GM19395 (cell line): ENCODE data around the gene LCTL.

Experiments used
- ATAC-seq: cut with Tn5 transposase; IDR thresholded peaks from one replicate; pipeline ENCODE4 v1.9.1; 2021; ENCODE audit warnings: mild to moderate bottlenecking, moderate library complexity; ENCODE audit not compliant: unreplicated experiment

The LCTL gene

GRCh38 chr15:66567897-66568296 lies 2.1 kb upstream of the LCTL start:
- no peak for ATAC-seq

DNA sequence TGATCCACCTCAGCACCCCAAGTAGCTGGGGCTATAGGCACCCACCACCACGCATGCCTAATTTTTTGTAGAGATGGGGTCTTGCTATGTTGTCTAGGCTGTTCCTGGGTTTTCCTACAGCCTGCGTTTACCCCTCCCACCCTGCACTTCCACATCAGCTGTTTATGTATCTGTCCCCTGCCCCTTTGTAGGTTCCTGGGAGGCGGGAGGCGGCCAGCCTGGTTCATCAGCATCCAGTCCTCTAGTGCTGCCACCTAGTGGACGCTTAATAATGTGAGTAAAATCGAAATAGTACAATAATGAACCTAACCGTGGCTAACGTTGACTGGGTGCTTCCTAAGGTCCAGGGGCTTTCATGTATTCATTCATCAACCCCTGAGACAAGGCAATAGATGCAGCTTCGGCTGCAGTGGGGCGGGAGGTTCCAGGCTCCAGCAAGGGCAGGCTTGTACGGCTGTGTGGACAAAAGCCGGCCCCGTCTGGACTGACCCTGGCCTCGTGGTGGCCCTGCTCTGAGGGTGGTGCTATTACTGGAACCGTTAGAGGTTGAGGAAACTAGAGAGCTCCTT lies 1.2 kb upstream of the LCTL start:
- ATAC-seq = no peak

GRCh38 chr15:66565141-66565641 lies 607 bp downstream of the LCTL start:
- ATAC-seq = no peak

- ATAC-seq = no peak
Measured at GRCh38 chr15:66564136-66565041, 1.4 kb downstream of the LCTL start.

- ATAC-seq = no peak
Measured at GRCh38 chr15:66563566-66564110, 2.2 kb downstream of the LCTL start.

DNA sequence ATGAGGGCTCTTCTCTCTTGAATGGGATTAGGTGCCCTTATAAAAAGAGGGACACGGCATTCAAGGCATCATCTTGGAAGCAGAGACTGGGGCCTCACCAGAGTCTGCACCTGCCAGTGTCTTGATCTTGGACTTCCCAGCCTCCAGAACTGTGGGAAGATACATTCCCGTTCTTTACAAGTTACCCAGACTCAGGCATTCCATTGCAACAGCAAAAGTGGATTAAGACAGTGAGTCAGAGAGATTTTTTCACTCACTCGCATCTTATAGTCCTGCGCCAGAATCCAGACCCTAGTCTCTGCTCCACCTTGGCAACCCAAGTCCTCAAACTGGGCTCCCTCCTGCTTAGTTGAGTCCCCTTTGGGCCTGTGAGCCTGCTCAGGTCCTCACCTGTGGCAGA lies 2.7 kb downstream of the LCTL start:
- no peak for ATAC-seq

DNA sequence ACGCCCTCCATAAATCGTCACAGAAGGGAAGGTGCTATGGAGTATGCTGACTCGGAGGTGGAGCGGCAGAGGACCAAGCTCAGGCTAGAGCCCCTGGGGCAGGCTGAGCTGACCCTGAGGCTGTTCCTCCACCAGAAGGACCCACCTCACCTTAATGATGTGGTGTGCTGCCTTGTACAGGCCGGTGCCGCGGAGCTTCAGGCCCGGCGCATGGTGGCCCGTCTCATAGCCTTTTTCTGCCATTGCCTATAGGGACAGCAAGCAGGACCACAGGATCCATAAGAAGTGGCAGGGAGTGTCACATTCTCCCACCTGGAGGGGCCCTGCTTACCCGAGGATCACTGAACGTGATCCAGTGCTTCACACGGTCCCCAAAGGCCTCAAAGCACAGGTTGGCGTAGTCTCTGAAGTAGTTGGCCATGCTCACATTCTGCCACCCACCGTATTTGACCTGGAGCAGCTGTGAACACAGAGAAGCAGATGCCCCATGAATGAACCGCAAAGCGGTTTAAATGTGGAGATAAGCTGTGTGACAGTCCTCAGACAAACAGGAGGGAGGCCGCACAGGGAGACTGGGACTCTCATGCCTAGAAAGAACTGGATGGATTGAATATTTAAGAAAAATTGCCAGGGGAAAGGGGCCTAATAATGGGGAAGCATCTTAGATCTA lies 4.8 kb downstream of the LCTL start:
- ATAC-seq = no peak

DNA sequence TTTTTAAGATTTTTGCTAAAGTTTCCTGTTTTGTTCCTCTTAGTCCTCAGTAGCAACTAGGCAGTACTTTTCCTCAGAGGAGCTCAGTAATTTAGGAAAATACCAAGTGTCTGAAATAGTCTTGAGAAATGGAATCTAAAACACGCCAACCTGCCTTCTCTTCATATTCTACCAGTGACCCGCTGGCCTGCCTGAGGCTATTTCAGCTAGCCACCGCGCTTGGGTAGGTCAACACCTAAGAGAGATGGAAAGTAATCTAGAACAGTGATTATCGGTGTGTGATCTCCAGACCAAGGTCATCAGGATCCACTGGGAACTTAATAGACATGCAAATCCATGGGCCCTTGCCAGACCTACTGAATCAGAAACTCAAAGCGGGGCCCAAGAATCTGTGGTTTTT lies 7.5 kb downstream of the LCTL start:
- no peak for ATAC-seq

- no peak for ATAC-seq
Measured at GRCh38 chr15:66555685-66556084, 10.1 kb downstream of the LCTL start.

- no peak for ATAC-seq
Measured at GRCh38 chr15:66545255-66545654, 20.5 kb downstream of the LCTL start.

GRCh38 chr15:66542896-66543295 lies 22.9 kb downstream of the LCTL start:
- no peak for ATAC-seq

DNA sequence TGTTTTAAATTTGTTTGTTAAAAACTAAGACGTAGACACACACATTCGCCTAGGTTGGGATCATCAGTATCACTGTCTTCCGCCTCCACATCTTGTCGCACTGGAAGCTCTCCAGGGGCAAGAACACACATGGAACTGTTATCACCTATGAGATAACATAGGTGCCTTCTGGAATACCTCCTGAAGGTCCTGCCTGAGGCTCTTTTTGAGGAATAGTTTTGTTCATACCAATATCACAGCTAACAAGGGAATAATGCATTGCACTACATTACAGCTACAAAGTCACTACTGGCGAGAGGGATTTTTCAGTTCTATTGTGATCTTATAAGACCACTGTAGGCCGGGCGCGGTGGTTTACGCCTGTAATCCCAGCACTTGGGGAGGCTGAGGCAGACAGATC lies 30.7 kb downstream of the LCTL start:
- ATAC-seq = no peak

DNA sequence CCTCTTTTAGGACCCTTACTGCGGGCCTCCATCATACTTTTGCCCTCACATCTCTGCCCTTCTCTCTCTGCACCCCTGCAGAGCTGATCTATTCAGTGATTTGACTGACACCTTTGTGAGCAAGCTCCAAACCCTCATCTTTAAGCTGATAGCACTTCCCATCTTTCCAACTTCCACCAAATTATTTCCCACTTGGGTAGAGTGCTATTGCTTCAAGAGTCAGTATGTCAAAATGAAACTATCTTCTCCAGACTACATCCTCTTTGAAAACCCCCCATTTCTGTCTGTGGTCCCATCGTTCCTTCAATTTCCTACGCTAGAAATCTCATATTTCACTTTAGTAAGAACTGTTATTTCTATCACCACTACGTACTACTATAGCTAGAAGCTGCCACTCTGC lies 41.0 kb downstream of the LCTL start:
- ATAC-seq = no peak

- no peak for ATAC-seq
Measured at GRCh38 chr15:66523926-66524325, 41.9 kb downstream of the LCTL start.

DNA sequence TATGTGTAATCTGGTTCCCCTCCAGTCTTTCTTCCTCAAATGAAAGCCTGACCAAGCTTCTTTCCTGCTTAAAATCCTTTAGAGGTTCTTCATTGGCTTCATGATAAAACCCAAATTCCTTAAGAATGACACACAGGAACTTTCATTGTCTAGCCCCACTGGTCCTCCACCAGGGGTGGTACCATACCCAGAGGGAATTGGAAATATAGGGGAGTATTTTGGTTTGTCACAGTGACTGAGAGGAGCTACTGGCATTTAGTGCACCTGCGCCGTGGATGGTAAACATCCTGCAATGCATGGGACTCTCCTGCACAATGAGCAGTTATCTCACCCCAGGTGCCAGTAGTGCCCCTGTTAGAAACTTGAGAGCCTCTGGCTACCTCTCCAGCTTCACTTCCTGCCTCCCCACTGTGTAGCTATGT lies 49.9 kb downstream of the LCTL start:
- no peak for ATAC-seq

DNA sequence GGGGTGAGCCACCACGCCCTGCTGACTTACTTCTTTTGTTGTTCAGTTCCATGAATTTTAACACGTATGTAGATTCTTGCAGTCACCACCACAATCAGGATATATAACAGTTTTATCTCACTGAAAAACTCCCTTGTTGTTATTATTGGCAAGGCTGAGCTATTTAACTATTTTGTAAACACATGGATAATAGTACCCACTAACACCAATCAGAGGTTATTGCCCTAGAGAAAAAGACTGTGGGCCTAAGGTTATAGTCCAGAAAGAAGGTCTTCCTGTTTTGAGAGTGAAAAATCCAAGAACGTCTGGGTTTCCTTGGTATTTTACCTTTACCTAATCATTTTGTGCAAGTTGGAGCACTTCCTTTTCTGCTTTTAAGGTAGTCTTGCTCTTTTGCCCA lies 51.2 kb downstream of the LCTL start:
- no peak for ATAC-seq

GRCh38 chr15:66508293-66508883 lies 57.4 kb downstream of the LCTL start:
- ATAC-seq = no peak

GRCh38 chr15:66505818-66506217 lies 60.0 kb downstream of the LCTL start:
- ATAC-seq = no peak

DNA sequence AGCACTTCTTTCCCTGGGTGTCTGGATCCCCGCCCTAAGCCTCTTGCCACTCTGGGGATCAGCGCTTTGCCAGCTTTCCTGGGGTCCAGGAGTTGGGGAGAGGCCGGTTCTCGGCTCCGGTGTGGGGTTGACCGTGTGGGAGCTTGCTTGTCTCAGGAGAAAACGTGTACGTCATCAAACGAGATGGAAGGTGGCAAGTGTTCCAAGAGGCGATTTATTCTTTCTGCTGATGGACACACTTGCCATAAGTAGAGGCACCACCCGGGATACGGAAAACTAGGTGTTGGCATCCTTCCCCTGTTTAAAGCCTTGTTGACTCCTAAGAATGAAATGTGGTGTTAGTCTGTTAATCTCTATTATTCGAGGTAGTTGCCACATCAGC lies 60.4 kb downstream of the LCTL start:
- no peak for ATAC-seq

GRCh38 chr15:66504563-66505429 lies 61.0 kb downstream of the LCTL start, which contains the start of the genes RPL4 and ZWILCH:
TSS of gene RPL4 (minus strand) at chr15:66504855. CDS start at chr15:66504790, 65 bp downstream.
TSS of gene ZWILCH (plus strand) at chr15:66505326. CDS start at chr15:66505339, 13 bp downstream.
- peak; percentile 79 for ATAC-seq
